Keratinocyte (primary cell): ENCODE measurements around the gene CISH. TPM values are rescaled to one million over a fixed set of nuclear protein-coding genes. Genes with fewer than 3 reads are reported as not detected.

Experiments used
- DNase-seq: peaks from one replicate; pipeline ENCODE4 v3.0.0-alpha.2; 2011; ENCODE audit warnings: low read depth, missing footprints, low spot score
- FAIRE-seq: peaks from 2 replicates; lab custom pipeline; 2011; peaks lifted over from hg19 to GRCh38; lab: Jason Lieb, UNC
- H2AFZ ChIP-seq: 2 replicates; pipeline ENCODE4 v1.6.0; 2012; ENCODE audit warnings: low read length, control low read depth, inconsistent platforms; ENCODE audit not compliant: control insufficient read depth
- H3K27ac ChIP-seq: 2 replicates; pipeline ENCODE4 v1.5.1; 2011; ENCODE audit warnings: low read length; ENCODE audit not compliant: control insufficient read depth, insufficient read depth
- H3K27me3 ChIP-seq: 3 replicates; pipeline ENCODE4 v1.6.0; 2011; ENCODE audit warnings: low read length; ENCODE audit not compliant: control insufficient read depth, insufficient read depth; ENCODE audit errors: extremely low read depth
- H3K36me3 ChIP-seq, 2 experiments: 2 replicates in 1 of 2; 3 replicates in 1 of 2; pipeline ENCODE4 v1.5.1; 2011; ENCODE audit warnings: low read length in 2 of 2, mild to moderate bottlenecking in 1 of 2; ENCODE audit not compliant: control insufficient read depth in 2 of 2, insufficient read depth in 2 of 2; ENCODE audit errors: extremely low read depth in 1 of 2
- H3K4me1 ChIP-seq: 3 replicates; pipeline ENCODE4 v1.5.1; 2011; ENCODE audit warnings: low read length; ENCODE audit not compliant: control insufficient read depth, insufficient read depth; ENCODE audit errors: extremely low read depth
- H3K4me2 ChIP-seq: 3 replicates; pipeline ENCODE4 v1.6.0; 2011; ENCODE audit warnings: low read depth, low read length; ENCODE audit not compliant: control insufficient read depth, insufficient read depth; ENCODE audit errors: extremely low read depth
- H3K4me3 ChIP-seq, 3 experiments: fragments of 200-600 bp in 1 of 3; sonication (generic) in 1 of 3; 2 replicates in 2 of 3; 3 replicates in 1 of 3; pipeline ENCODE4 v1.5.1; 2011 to 2016; ENCODE audit warnings: low read length in 3 of 3, mild to moderate bottlenecking in 3 of 3, control low read depth in 2 of 3, inconsistent platforms in 1 of 3, low read depth in 1 of 3, mixed read lengths in 1 of 3, mixed run types in 1 of 3, moderate library complexity in 1 of 3; ENCODE audit not compliant: control insufficient read depth in 2 of 3, insufficient read depth in 2 of 3; ENCODE audit errors: extremely low read depth in 1 of 3
- H3K79me2 ChIP-seq: 2 replicates; pipeline ENCODE4 v1.6.0; 2012; ENCODE audit warnings: low read length; ENCODE audit not compliant: control insufficient read depth, insufficient read depth
- H3K9ac ChIP-seq: 3 replicates; pipeline ENCODE4 v1.6.0; 2011; ENCODE audit warnings: low read length; ENCODE audit not compliant: control insufficient read depth, insufficient read depth; ENCODE audit errors: extremely low read depth
- H3K9me1 ChIP-seq: 3 replicates; pipeline ENCODE4 v1.6.0; 2011; ENCODE audit warnings: low read length; ENCODE audit not compliant: control insufficient read depth, insufficient read depth; ENCODE audit errors: extremely low read depth
- H3K9me3 ChIP-seq: 2 replicates; pipeline ENCODE4 v1.5.1; 2012; ENCODE audit warnings: low read depth, low read length; ENCODE audit not compliant: control insufficient read depth
- H4K20me1 ChIP-seq: 3 replicates; pipeline ENCODE4 v1.6.0; 2011; ENCODE audit warnings: low read length; ENCODE audit not compliant: control insufficient read depth, insufficient read depth; ENCODE audit errors: extremely low read depth
- CTCF ChIP-seq, 3 experiments: IDR thresholded peaks in 1 of 3; conservative IDR thresholded peaks in 1 of 3; optimal IDR thresholded peaks in 1 of 3; 2 replicates in 2 of 3; 3 replicates in 1 of 3; pipeline versions ENCODE3 to v1.5.1; 2011; ENCODE audit warnings: low read length in 3 of 3, mild to moderate bottlenecking in 3 of 3, moderate library complexity in 2 of 3, control low read depth in 1 of 3, inconsistent platforms in 1 of 3; ENCODE audit not compliant: insufficient read depth in 2 of 3; ENCODE audit errors: extremely low read depth in 1 of 3
- EZH2 ChIP-seq: IDR thresholded peaks from one replicate; pipeline ENCODE4 v1.6.1; 2012; ENCODE audit warnings: inconsistent platforms, mild to moderate bottlenecking, low read length, moderate library complexity
- dilution Hi-C: fragments of 300-500 bp; cut with MboI; formaldehyde crosslinking; loops from one replicate; pipeline ENCODE4 v1.7.0; 2020; ENCODE audit warnings: low sequenced_read_pairs; ENCODE audit not compliant: extremely low pct_ligation_motif_present
- polyA plus RNA-seq, 5 experiments: library from polyadenylated mRNA; depleted of rRNA in 3 of 5; stranded (reverse) in 3 of 5; stranded (forward) in 1 of 5; unstranded in 1 of 5; fragments of >200 nt; gene quantifications; 1 replicate in 1 of 5; 2 replicates in 3 of 5; 3 replicates in 1 of 5; pipeline versions ENCODE4 v1.2.1 to v1.2.3, GENCODE V29; 2011 to 2012; ENCODE audit warnings: missing spikeins in 2 of 5, low read depth in 1 of 5, low replicate concordance in 1 of 5

The CISH gene
- polyA plus RNA-seq, 1 donor (not counting 4 experiments of a cell fraction or from before 2014, with no cell fraction given) = 1.8 TPM

GRCh38 chr3:50625231-50626182, 13.9 kb upstream of the CISH start:
- FAIRE-seq (no peak), DNase-seq (no peak)
- dilution Hi-C loops = no loop called here
- peak overlapping the region; percentile 5 for H3K27ac ChIP-seq
- H4K20me1 ChIP-seq = no peaks in the 10 kb centered on the region
- no peaks in the 10 kb centered on the region for H3K9me3 ChIP-seq
- no peak overlapping the region for H3K9ac ChIP-seq
- H3K4me2 ChIP-seq = peak overlapping the region; percentile 61
- no peaks in the 10 kb centered on the region for H3K27me3 ChIP-seq
- H3K79me2 ChIP-seq = peaks cover 68% of the 10 kb centered on the region
- no peak overlapping the region for H2AFZ ChIP-seq
- TF ChIP-seq EZH2 (no peak), CTCF (optimal IDR thresholded peaks at IDR 0.05 in 1 of 3, IDR thresholded peaks at IDR 0.05 in 1 of 3, conservative IDR thresholded peaks at IDR 0.05 in 1 of 3; ENCODE audit: extremely low read depth in 1 of 3, insufficient read depth in 2 of 3, low read length in 3 of 3) (no peak)
- no peak overlapping the region for H3K4me3 ChIP-seq
- peaks cover 86% of the 10 kb centered on the region for H3K4me1 ChIP-seq
- peaks cover 5% of the 10 kb centered on the region for H3K9me1 ChIP-seq
- H3K36me3 ChIP-seq = peaks cover 11 to 20% of the 10 kb centered on the region in 2 experiments

GRCh38 chr3:50624634-50625033, 13.1 kb upstream of the CISH start:
- FAIRE-seq (peak; percentile 99), DNase-seq (no peak)
- H3K79me2 ChIP-seq = peaks cover 69% of the 10 kb centered on the region
- H3K27ac ChIP-seq = peak overlapping the region; percentile 30
- no peak overlapping the region for H3K9ac ChIP-seq
- TF ChIP-seq EZH2 (no peak), CTCF (optimal IDR thresholded peaks at IDR 0.05 in 1 of 3, IDR thresholded peaks at IDR 0.05 in 1 of 3, conservative IDR thresholded peaks at IDR 0.05 in 1 of 3; ENCODE audit: extremely low read depth in 1 of 3, insufficient read depth in 2 of 3, low read length in 3 of 3) (no peak)
- dilution Hi-C loops = loop anchor here (25.0 kb wide), 1 partner anchor 763 kb away; the partner anchor contains the start of genes MANF and RBM15B
- no peak overlapping the region for H2AFZ ChIP-seq
- no peaks in the 10 kb centered on the region for H3K9me3 ChIP-seq
- peaks cover 83% of the 10 kb centered on the region for H3K4me1 ChIP-seq
- peak overlapping the region in 1 of 3 experiments; percentile 26 for H3K4me3 ChIP-seq
- peaks cover 5% of the 10 kb centered on the region for H3K9me1 ChIP-seq
- H3K36me3 ChIP-seq = peaks cover 12 to 20% of the 10 kb centered on the region in 2 experiments
- H4K20me1 ChIP-seq = no peaks in the 10 kb centered on the region
- peak overlapping the region; percentile 61 for H3K4me2 ChIP-seq
- H3K27me3 ChIP-seq = no peaks in the 10 kb centered on the region
